SK-N-MC (cell line): ENCODE results near the gene GGTLC2.

Source experiments
- EZH2 ChIP-seq: fragments of 200-600 bp; sonication (generic); IDR thresholded peaks from one replicate; pipeline ENCODE4 v1.6.1; 2017; ENCODE audit warnings: antibody characterized with exemption
- POLR2AphosphoS5 ChIP-seq: IDR thresholded peaks from 2 replicates; pipeline ENCODE4 v1.6.1; 2012; ENCODE audit warnings: mild to moderate bottlenecking, low read depth, low read length, borderline replicate concordance

DNA sequence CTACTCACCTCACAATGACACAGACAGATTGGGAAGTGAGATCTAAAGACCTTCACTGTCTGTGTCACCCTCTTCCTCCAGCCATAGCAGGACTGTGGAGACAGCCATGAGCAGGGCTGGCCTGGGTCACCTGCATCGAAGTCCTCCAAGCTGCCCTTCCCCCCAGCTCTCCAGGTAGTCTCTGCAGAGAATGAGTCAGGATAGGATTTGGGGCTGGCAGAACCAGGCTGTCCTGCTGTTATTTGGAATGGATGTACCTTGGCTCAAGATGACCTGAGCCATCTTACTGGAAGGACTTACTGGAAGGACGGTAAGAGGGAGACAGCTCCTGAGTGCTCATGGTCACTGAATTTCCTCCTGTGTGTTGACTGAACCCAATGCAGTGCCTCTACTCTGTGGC lies 29.2 kb downstream of the GGTLC2 start:
- TF ChIP-seq EZH2 = no peak
- no peak for TF ChIP-seq POLR2AphosphoS5
